ENCODE results near the gene HAGHL.
"Not testable (repeated sequence)": the region's sequence is repeated elsewhere in the genome, so short reads cannot be mapped to it uniquely, and the experiment has no call there.

The HAGHL gene

DNA sequence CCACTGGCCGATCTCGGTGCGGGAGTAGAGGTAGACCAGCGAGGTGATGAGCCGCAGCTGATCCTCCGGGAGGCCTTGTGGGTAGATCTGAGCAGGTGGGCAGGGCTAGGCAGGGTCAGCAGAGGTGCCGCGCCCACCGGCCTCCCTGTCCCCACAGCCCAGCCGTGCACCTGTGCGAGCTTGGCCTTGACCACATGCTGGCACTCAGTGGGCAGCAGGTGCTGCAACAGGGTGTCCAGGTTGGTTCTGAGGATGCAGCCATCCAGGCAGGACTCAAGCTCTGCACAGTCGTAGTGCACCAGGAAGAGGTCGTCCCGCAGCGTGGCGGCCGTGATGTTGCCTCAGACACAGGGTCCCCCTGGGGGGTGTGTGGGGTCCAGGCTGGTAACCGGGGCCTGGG lies 46.1 kb downstream of the HAGHL start:
- FAIRE-seq (no peak), DNase-seq (ENCODE audit: insufficient read length, low spot score) (no peak)
- TF ChIP-seq POLR2A (IDR thresholded peaks at IDR 0.05; ENCODE audit: low read depth, low read length) = no peak

GRCh38 chr16:774086-775001 lies 47.4 kb downstream of the HAGHL start:
- FAIRE-seq (no peak), DNase-seq (ENCODE audit: insufficient read length, low spot score) (no peak)
- TF ChIP-seq POLR2A (IDR thresholded peaks at IDR 0.05; ENCODE audit: low read depth, low read length) = no peak

DNA sequence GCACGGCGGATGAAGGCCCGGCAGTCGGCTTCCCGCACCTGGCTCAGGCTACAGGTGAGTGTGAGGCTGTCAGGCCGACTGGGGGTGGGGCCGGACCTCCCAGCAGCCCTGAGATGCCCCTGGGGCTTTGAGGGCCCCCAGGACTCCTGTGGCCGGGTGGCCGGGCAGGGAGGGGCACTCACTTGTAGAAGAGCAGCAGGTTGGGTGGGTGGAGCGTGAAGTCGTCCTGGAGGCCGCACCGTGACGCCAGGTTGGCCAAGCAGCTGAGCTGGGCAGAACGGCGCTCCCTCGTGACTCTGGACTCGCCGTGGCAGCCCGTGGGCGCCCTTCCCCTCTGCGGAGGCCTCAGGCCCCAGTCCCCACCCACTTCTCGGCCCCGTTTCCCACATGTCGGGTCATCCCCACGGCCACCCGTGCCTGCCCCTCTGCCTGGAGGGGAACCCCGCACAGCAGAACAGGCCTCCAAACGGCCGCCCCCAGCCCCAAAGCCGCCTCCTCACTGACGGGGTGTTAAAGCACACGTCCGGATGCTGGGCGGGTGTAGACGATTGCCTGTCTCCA lies 48.4 kb downstream of the HAGHL start:
- no peak for TF ChIP-seq POLR2A (IDR thresholded peaks at IDR 0.05; ENCODE audit: low read depth, low read length)
- FAIRE-seq = no peak

GRCh38 chr16:776298-776697 lies 49.4 kb downstream of the HAGHL start:
- not testable (repeated sequence) for FAIRE-seq; DNase-seq (ENCODE audit: insufficient read length, low spot score)

More for the DNA sequence above, 48.4 kb downstream of the HAGHL start:
- no peak for DNase-seq (ENCODE audit: insufficient read length, low spot score)

GRCh38 chr16:776824-777223 lies 49.9 kb downstream of the HAGHL start:
- DNase-seq (ENCODE audit: insufficient read length, low spot score) (no peak), FAIRE-seq (no peak)
- no peak for TF ChIP-seq POLR2A (IDR thresholded peaks at IDR 0.05; ENCODE audit: low read depth, low read length)

DNA sequence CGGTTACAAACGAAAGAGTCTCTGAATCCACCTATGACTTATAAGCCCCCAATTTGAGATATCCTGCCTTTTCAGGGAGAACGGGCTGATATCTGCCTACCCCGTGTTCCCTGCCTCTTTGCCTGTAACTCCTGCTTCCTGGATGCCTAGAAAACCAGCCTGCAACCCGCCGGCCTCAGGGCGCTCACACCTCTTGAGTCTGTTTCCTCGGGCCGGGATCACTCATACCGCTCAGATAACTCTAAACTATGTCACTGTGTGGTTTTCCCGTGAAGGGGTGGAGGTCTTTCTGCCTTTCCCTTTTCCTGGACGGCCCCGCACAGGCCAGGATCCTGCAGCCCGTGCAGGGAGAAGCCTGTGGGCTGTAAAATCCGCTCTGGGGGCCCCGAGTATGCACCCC lies 50.9 kb downstream of the HAGHL start:
- DNase-seq (ENCODE audit: insufficient read length, low spot score) (no peak), FAIRE-seq (no peak)
- TF ChIP-seq POLR2A (IDR thresholded peaks at IDR 0.05; ENCODE audit: low read depth, low read length) = no peak

- FAIRE-seq = no peak
These were observed 51.5 kb downstream of the HAGHL start for GRCh38 chr16:778447-778846.

GRCh38 chr16:778909-779527 lies 52.1 kb downstream of the HAGHL start:
- TF ChIP-seq POLR2A (IDR thresholded peaks at IDR 0.05; ENCODE audit: low read depth, low read length) = no peak
- no peak for DNase-seq (ENCODE audit: insufficient read length, low spot score)
- FAIRE-seq = no peak

More at GRCh38 chr16:778447-778846, 51.5 kb downstream of the HAGHL start:
- no peak for TF ChIP-seq POLR2A (IDR thresholded peaks at IDR 0.05; ENCODE audit: low read depth, low read length)
- DNase-seq (ENCODE audit: insufficient read length, low spot score) = no peak

Measured in H54 (cell line).